HG02623 (cell line): ENCODE results near the gene GNG14.
"Not testable (repeated sequence)": the region's sequence is repeated elsewhere in the genome, so short reads cannot be mapped to it uniquely, and the experiment has no call there.

ENCODE experiments used
- ATAC-seq: cut with Tn5 transposase; IDR thresholded peaks from one replicate; pipeline ENCODE4 v1.9.1; 2021; ENCODE audit warnings: moderate library complexity; ENCODE audit not compliant: unreplicated experiment

Gene GNG14

DNA sequence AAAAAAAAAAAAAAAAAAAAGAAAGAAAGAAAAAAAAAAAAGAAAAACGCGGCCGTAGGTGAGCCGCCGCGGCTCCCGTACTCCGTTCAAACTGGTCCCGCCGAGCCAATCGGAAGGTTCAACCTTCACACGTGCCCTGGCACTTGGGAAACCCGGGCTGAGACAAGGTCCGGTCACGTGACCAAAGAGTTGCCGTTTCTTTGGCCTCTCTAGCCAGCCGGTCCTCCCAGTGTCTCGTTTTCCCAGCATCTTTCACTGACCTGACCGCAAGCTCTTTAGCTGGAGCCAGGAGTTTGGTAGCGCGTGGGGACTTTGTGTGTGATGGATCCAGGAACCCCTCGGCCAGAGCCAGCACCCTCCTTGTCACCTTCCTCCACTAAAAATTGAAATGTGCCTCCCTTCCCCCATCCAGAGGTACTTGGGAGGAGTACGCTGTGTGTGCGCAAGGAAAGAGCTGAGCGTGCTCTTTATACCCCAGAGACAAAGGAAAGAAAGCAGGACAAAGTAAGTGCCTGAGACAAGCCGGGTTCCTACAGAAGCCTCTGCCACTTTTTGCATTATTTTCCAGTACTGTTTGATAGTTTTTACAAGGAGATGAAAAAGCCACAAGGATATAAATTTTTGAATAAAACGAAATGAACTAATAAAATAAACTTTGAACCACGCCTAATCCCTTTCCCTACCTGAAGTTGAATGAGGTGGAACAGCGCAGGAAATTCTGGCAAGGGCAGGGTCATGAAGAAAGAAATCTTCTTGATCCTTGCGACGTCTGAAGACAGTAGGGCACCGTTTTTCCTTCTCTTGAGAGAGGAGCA lies 35.0 kb downstream of the GNG14 start:
- peak; percentile 55 for ATAC-seq

DNA sequence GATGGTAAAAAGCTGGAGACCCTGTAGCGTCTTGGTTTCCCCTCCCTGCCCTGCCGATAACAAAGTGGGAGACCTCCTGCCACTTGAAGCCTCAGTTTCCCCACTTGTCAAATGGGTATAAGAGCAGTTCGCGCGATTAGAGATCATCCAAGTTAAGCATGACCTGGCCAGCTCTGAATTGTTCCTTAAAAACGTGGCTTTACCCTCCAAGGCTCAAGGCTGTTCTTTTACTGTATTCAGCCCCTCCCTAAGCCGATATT lies 35.5 kb downstream of the GNG14 start:
- no peak for ATAC-seq

DNA sequence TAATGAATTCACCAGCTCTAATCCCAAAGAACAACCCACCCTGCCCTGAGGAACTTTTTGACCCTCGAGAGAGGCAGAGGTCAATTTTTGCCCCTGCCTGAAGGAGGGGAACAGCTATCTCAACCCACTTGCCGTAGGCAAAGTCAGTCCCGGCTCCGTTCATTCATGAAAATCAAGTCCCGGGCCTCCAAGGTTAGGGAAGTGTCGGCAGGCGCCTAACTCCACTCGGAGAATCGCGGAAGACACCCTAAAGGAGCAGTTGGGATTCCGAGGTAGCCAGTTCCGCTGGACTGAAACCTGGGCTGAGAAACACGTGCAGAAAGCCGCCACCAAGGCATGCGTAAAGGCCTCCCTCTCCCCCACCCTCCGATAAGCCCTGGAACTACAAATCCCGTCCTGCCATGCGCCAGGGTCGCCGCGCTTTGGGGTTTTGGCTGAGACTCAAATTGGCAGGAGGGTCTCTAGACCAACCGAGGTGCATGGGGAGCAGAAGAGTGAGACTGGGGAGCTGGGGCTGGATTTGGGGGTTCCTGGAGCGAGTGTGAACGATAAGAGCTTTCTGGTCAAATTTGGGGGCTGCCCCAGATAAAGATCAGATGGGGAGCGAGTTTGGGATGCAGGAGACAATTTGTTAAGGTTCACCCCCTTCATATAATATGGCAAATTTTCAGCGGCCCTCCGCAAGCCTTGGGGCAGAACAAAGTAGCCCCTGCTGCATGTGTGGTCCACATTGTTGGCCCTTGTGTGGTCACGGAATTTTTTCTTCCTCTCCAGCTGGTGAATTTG lies 36.0 kb downstream of the GNG14 start, which contains the start of gene TNPO2:
Gene TNPO2 (minus strand): TSS at position 292 of the 786 bp plus-strand sequence. CDS start 2,955 bp downstream, outside the sequence.
- no peak for ATAC-seq

DNA sequence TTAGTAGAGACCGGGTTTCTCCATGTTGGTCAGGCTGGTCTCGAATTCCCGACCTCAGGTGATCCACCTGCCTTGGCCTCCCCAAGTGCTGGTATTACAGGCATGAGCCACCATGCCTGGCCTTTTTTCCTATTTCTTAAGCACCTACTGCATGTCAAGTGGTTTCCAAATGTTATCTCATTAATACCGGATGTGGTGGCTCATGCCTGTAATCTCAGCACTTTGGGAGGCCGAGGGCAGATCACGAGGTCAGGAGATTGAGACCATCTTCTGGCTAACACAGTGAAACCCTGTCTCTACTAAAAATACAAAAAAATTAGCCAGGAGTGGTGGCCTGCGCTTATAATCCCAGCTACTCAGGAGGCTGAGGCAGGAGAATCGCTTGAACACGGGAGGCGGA lies 37.8 kb downstream of the GNG14 start:
- not testable (repeated sequence) for ATAC-seq

DNA sequence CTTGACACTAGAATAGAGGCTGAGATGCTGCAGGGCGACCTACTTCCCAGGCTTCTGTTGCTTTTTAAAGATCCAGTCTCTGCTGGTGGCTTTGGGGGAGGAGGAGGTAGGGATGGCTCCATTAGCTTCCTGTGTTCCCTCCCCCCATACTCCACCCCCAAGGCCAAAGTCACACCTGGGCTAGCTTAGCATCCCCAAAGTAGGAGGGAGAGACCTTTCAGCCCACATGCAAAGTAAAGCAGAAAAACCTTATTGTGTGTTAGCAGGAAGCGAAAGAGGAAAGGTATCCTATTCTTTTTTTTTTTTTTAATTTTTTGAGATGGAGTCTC lies 39.2 kb downstream of the GNG14 start:
- ATAC-seq, result no peak

DNA sequence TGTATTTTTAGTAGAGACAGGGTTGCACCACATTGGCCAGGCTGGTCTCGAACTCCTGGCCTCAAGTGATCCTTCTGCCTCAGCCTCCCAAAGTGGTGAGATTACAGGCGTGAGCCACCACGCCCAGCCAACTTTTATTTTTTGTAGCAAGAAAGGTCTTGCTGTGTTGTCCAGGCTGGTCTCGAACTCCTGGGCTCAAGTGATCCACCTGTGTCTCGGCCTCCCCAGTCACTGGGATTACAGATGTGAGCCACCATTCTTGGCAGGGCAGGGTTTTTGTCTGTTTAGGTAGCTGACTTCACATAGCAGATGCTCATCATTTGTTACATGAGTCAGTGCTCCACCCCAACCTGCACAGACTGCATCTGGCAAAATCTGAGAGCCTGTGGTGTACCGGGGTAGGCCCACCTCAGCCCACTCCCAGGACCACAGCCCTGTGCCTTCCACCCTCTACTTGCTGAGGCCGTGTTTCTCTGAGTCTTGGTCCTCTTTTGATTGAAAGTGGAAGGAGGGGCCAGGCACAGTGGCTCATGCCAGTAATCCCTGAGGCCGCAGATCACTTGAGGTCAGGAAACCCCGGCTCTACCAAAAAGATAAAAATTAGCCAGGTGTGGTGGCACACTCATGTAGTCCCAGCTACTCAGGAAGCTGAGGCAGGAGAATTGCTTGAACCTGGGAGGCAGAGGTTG lies 40.1 kb downstream of the GNG14 start:
- ATAC-seq, result no peak

DNA sequence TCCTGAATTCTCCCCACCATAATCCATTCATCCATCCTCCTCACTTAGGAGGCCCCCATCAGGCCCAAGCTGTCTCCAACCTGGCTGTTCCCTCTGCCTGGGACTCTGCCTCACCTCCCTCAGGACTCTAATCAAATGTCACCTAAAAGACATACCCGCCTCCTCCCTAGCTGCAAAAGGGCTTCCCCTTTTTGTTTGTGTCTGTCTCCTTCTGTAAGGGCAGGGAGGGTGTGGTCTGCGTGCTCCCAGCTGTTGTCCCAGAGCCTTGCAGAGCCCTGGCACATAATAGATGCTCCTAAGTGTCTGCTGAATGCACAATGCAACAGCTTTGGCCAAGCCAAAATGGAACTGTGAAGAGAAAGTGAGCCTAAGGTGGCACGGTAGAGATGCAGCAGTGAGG lies 42.3 kb downstream of the GNG14 start:
- ATAC-seq, result no peak

DNA sequence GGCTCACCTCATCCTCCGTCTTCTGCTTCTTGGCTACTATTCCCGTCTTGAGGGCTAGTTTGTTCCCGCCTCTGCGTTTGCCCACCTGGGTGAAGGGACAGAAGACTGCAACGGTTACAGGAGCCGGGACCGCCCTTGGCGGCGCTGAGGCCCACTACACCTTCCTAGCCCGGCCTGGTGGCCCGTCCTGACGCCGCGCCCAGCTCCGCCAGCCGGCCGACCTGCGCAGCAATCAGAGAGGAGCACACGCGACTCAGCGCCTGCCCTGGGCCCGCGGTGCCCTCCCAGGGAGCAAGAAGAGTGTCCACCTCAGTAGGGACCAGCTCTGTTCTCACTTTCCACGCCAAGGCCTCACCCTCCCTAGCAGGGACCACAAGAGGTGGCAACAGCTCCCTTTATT lies 43.5 kb downstream of the GNG14 start:
- no peak for ATAC-seq

DNA sequence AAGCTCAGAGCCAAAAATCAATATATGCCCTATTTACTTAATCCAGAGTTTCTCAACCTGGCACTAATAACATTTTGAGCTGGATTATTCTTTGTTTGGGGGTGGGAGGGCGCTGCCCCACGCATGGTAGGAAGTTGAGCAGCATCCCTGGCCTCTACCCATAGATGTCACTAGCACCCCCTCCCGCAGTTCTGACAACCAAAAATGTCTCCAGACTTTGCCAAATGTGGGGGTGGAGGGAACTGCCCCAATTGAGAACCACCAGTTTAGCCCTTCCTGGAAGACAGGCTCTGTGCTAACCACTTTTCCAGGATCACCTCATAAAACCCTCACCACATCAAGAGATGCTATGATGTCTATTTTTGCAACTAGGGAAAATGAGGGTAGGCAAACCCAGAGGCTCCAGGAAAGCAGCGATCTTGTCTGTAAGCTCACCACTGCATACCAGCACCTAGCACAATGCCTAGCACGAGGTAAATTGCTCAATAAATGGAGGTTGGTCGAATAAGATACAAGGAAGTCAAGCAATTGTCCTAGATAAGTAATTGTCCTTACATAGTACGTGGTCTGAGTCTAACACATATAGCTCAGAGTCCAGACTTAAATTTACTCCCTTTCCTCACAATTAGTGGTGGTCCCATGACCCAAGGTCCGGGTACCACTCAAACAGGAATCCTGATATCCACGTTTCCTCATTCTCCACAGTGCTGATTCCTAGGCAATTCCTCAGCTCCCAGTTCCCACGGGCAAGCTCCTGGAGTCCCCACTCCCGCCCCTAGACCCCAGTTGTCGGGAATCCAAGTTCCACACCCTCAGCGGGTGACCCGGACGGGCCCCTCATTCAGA lies 45.8 kb downstream of the GNG14 start:
- ATAC-seq, result no peak

DNA sequence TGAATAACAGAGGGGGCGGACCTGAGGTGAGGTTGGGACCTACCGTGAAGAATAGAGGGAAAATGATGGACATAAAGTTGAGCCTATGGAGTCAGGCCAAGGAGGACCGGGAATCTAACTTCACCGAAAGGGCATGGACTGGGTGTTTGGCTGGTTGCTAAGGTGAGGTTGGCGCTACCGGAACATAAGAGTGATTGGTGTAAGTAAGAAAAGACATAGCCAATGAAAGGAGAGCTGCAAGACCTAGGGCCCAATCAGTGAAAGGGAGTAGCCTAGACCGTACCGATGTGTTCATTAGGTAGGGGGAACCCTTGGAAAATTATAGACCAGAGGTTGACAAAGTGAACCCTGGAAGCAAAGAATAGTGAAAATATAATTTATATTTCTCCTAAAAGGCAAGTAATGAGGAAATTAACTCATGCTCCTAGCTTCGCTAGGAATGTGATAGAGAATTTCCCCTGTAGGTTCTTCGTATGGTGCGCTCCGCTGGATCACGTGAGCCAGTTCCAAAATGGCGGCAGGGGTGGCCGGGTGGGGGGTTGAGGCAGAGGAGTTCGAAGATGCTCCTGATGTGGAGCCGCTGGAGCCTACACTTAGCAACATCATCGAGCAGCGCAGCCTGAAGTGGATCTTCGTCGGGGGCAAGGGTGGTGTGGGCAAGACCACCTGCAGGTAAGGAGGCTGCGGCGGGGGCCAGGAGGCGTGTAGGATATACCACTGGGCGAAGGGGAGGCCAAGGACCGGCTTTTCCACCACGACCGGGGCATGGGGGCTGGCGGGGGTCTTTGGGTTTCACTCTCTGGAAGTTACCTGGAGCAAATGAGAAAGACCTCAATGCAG lies 49.4 kb downstream of the GNG14 start, which contains the start of gene GET3:
Gene GET3 (plus strand): TSS at position 503 of the 840 bp plus-strand sequence. CDS start 9 bp downstream, at position 512.
- peak; percentile 60 for ATAC-seq

DNA sequence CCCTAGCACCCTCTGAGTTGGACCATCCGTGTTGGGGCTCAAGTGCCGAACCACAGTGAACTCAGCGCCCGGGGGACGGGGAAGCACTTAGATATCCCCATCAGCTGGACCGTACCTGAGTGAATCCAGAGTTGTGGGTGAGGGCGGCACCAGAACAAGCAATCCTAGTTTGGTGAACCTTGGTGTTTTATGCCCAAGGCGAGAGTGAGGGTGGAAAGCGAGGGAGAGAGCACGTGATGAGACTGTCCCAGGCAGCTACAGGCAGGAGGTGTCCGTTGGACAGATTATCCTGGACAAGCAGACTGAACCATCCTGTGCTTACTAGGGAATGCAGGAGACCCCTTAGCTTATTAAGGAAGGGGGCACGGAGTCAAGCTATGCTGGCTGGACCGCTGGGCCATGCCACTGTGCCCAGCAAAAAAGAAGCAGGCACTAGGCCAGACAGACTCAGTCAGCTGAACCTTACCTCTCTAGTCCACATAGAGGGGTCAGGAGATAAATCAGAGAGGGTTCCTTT lies 50.1 kb downstream of the GNG14 start:
- no peak for ATAC-seq
